NCI-H1105 treated with DMSO at 0.1 percent for 48 hours (cell line): Measurements from ENCODE around the gene ZNF148.
A peak's percentile ranks its signal among the peaks of the same experiment; 100 is the strongest.

Experiments used
- DNase-seq: peaks from one replicate; lab custom pipeline; 2025; lab: John Stamatoyannopoulos, UW

Gene ZNF148

GRCh38 chr3:125219261-125219701 is 155.8 kb downstream of the ZNF148 start:
- DNase-seq: no peak

- DNase-seq: no peak
These were observed 160.4 kb downstream of the ZNF148 start for GRCh38 chr3:125214738-125215137.

GRCh38 chr3:125213946-125214542 is 161.1 kb downstream of the ZNF148 start:
- DNase-seq: no peak

GRCh38 chr3:125213364-125213755 is 161.8 kb downstream of the ZNF148 start:
- DNase-seq: no peak

- DNase-seq: no peak
These were observed 162.4 kb downstream of the ZNF148 start, which contains the start of gene SLC12A8 for GRCh38 chr3:125212509-125213363. SLC12A8 (minus strand) TSS chr3:125212748; CDS start chr3:125211349, 1,399 bp downstream.

GRCh38 chr3:125212091-125212508 is 163.0 kb downstream of the ZNF148 start:
- no peak for DNase-seq

- no peak for DNase-seq
These were observed 163.5 kb downstream of the ZNF148 start for GRCh38 chr3:125211523-125212090.

- DNase-seq: no peak
These were observed 167.1 kb downstream of the ZNF148 start for GRCh38 chr3:125207949-125208568.

GRCh38 chr3:125207507-125207906 is 167.6 kb downstream of the ZNF148 start:
- DNase-seq: no peak

- DNase-seq: no peak
These were observed 168.2 kb downstream of the ZNF148 start for GRCh38 chr3:125206934-125207333.

GRCh38 chr3:125203731-125204130 is 171.4 kb downstream of the ZNF148 start:
- DNase-seq: no peak

GRCh38 chr3:125202197-125202596 is 172.9 kb downstream of the ZNF148 start:
- DNase-seq: no peak

- DNase-seq: no peak
These were observed 174.4 kb downstream of the ZNF148 start for GRCh38 chr3:125200731-125201139.

- DNase-seq: no peak
These were observed 180.1 kb downstream of the ZNF148 start for GRCh38 chr3:125194849-125195601.

- peak; percentile 26 for DNase-seq
These were observed 180.9 kb downstream of the ZNF148 start for GRCh38 chr3:125194061-125194848.

GRCh38 chr3:125192190-125193035 is 182.7 kb downstream of the ZNF148 start:
- no peak for DNase-seq

- DNase-seq: no peak
These were observed 183.4 kb downstream of the ZNF148 start for GRCh38 chr3:125191730-125192129.

GRCh38 chr3:125191256-125191655 is 183.9 kb downstream of the ZNF148 start:
- DNase-seq: no peak

- no peak for DNase-seq
These were observed 184.3 kb downstream of the ZNF148 start for GRCh38 chr3:125190786-125191185.
